Activated T-helper 1 cell treated with Interleukin-2 at 50 U/mL for 16 hours (primary cell): ENCODE measurements around the gene TMEM125.

Experiments
- DNase-seq: peaks from one replicate; pipeline ENCODE4 v3.0.0-alpha.2; 2020; ENCODE audit warnings: low read depth

TMEM125 gene

GRCh38 chr1:43293896-43294760, 24.3 kb downstream of the TMEM125 start:
- no peak for DNase-seq

GRCh38 chr1:43294761-43295160, 25.0 kb downstream of the TMEM125 start:
- no peak for DNase-seq

- DNase-seq: no peak
Observed at GRCh38 chr1:43296207-43296606, 26.4 kb downstream of the TMEM125 start.

GRCh38 chr1:43298055-43298454, 28.3 kb downstream of the TMEM125 start:
- DNase-seq: no peak

- no peak for DNase-seq
Observed at GRCh38 chr1:43299101-43299500, 29.3 kb downstream of the TMEM125 start.

GRCh38 chr1:43300378-43301094, 30.8 kb downstream of the TMEM125 start, which contains the start of gene TIE1:
TSS of gene TIE1 (plus strand) at chr1:43300982. CDS start at chr1:43301072, 90 bp downstream.
- DNase-seq: no peak

- no peak for DNase-seq
Observed at GRCh38 chr1:43302201-43302600, 32.4 kb downstream of the TMEM125 start.

GRCh38 chr1:43302721-43303470, 33.1 kb downstream of the TMEM125 start:
- DNase-seq: no peak

- DNase-seq: no peak
Observed at GRCh38 chr1:43303471-43304313, 33.9 kb downstream of the TMEM125 start.

GRCh38 chr1:43304314-43304681, 34.5 kb downstream of the TMEM125 start:
- no peak for DNase-seq

- DNase-seq: no peak
Observed at GRCh38 chr1:43304771-43305300, 35.1 kb downstream of the TMEM125 start.

- no peak for DNase-seq
Observed at GRCh38 chr1:43305461-43305860, 35.7 kb downstream of the TMEM125 start.

- DNase-seq: no peak
Observed at GRCh38 chr1:43305926-43306687, 36.3 kb downstream of the TMEM125 start.

- DNase-seq: no peak
Observed at GRCh38 chr1:43306688-43307457, 37.1 kb downstream of the TMEM125 start.

- no peak for DNase-seq
Observed at GRCh38 chr1:43307458-43308158, 37.8 kb downstream of the TMEM125 start.

GRCh38 chr1:43308635-43309404, 39.0 kb downstream of the TMEM125 start:
- DNase-seq: no peak

- DNase-seq: no peak
Observed at GRCh38 chr1:43309405-43310025, 39.7 kb downstream of the TMEM125 start.

GRCh38 chr1:43311521-43311920, 41.7 kb downstream of the TMEM125 start:
- DNase-seq: no peak
